IMR-90 (cell line): ENCODE data around the gene PXMP2. TPM values are rescaled to one million over a fixed set of nuclear protein-coding genes. Genes with fewer than 3 reads are reported as not detected.

Source experiments
- ATAC-seq: fragments of 200-7000 bp; cut with Tn5 transposase; 2 replicates; pipeline ENCODE4 v1.9.1; 2020; ENCODE audit warnings: low read depth, mild to moderate bottlenecking, moderate library complexity
- BruUV-seq: library from RNA; stranded (reverse); fragments of 400-500 nt; replicated peaks from 2 replicates; lab custom pipeline; 2021; lab: Mats Ljungman, UMichigan
- CTCF ChIA-PET: fragments of 300-600 bp; formaldehyde crosslinking; extraction: SDS; loops from one replicate; lab custom pipeline; 2021; ENCODE audit warnings: antibody characterized with exemption; lab: Yijun Ruan, JAX
- POLR2A ChIA-PET: fragments of 300-600 bp; sonication (Branson Sonifier 250); formaldehyde crosslinking; loops from one replicate; lab custom pipeline; 2022; ENCODE audit warnings: antibody characterized with exemption; ENCODE audit not compliant: unreplicated experiment; lab: Charles Lee
- DNase-seq: peaks from one replicate; pipeline ENCODE4 v3.0.0; 2013
- H2AFZ ChIP-seq: replicated peaks from 2 replicates; pipeline ENCODE3; 2013; ENCODE audit warnings: low read length, mild to moderate bottlenecking; ENCODE audit not compliant: poor library complexity
- H2AK5ac ChIP-seq: 2 replicates; pipeline ENCODE4 v1.6.1; 2013; ENCODE audit warnings: low read depth, low read length, inconsistent platforms
- H2AK9ac ChIP-seq: replicated peaks from 2 replicates; pipeline ENCODE3; 2013; ENCODE audit warnings: mild to moderate bottlenecking, low read depth, low read length, moderate library complexity; ENCODE audit not compliant: poor library complexity
- H2BK120ac ChIP-seq: 2 replicates; pipeline ENCODE4 v1.6.1; 2013; ENCODE audit warnings: low read depth, low read length, inconsistent platforms
- H2BK15ac ChIP-seq: 3 replicates; pipeline ENCODE4 v1.6.1; 2013; ENCODE audit warnings: low read depth, low read length, inconsistent platforms
- H2BK20ac ChIP-seq: 2 replicates; pipeline ENCODE4 v1.6.1; 2013; ENCODE audit warnings: low read depth, mild to moderate bottlenecking, inconsistent platforms, low read length, moderate library complexity
- H2BK5ac ChIP-seq: 2 replicates; pipeline ENCODE4 v1.6.1; 2013; ENCODE audit warnings: mild to moderate bottlenecking, low read depth, low read length, inconsistent platforms; ENCODE audit not compliant: poor library complexity, severe bottlenecking
- H3K14ac ChIP-seq: replicated peaks from 2 replicates; pipeline ENCODE4 v1.6.1; 2013; ENCODE audit warnings: low read depth, low read length, inconsistent platforms
- H3K18ac ChIP-seq: 2 replicates; pipeline ENCODE4 v1.6.1; 2013; ENCODE audit warnings: low read depth, low read length, control low read depth
- H3K23ac ChIP-seq: 2 replicates; pipeline ENCODE4 v1.6.1; 2013; ENCODE audit warnings: low read depth, low read length, inconsistent platforms
- H3K27ac ChIP-seq: 2 replicates; pipeline ENCODE4 v1.5.1; 2013; ENCODE audit warnings: mild to moderate bottlenecking, control low read depth, low read length; ENCODE audit not compliant: insufficient read depth
- H3K27me3 ChIP-seq: 2 replicates; pipeline ENCODE4 v1.6.1; 2013; ENCODE audit warnings: low read length; ENCODE audit not compliant: control insufficient read depth, insufficient read depth
- H3K36me3 ChIP-seq: 2 replicates; pipeline ENCODE4 v1.6.1; 2013; ENCODE audit warnings: low read length, mixed read lengths; ENCODE audit not compliant: control insufficient read depth, insufficient read depth
- H3K4ac ChIP-seq: 2 replicates; pipeline ENCODE4 v1.6.1; 2013; ENCODE audit warnings: low read depth, low read length, inconsistent platforms
- H3K4me1 ChIP-seq: 2 replicates; pipeline ENCODE4 v1.6.1; 2013; ENCODE audit warnings: low read length, mixed read lengths; ENCODE audit not compliant: control insufficient read depth, insufficient read depth
- H3K4me2 ChIP-seq: 2 replicates; pipeline ENCODE4 v1.6.1; 2013; ENCODE audit warnings: low read depth, mild to moderate bottlenecking, control low read depth, low read length, moderate library complexity
- H3K4me3 ChIP-seq: 2 replicates; pipeline ENCODE4 v1.5.1; 2013; ENCODE audit warnings: low read depth, mild to moderate bottlenecking, control low read depth, low read length, moderate library complexity; ENCODE audit not compliant: insufficient read depth
- H3K56ac ChIP-seq: 2 replicates; pipeline ENCODE4 v1.6.1; 2013; ENCODE audit warnings: low read length, inconsistent platforms; ENCODE audit not compliant: insufficient read depth; ENCODE audit errors: extremely low read depth
- H3K79me1 ChIP-seq, 2 experiments: 2 replicates each; pipeline ENCODE4 v1.6.1; 2013; ENCODE audit warnings: low read length in 2 of 2, inconsistent platforms in 1 of 2, low read depth in 1 of 2
- H3K9ac ChIP-seq: 2 replicates; pipeline ENCODE4 v1.6.1; 2013; ENCODE audit warnings: low read depth, low read length, control low read depth
- H3K9me1 ChIP-seq: 2 replicates; pipeline ENCODE4 v1.6.1; 2013; ENCODE audit warnings: low read length, inconsistent platforms; ENCODE audit not compliant: insufficient read depth
- H3K9me3 ChIP-seq: 2 replicates; pipeline ENCODE4 v1.6.1; 2013; ENCODE audit warnings: low read length; ENCODE audit not compliant: control insufficient read depth, insufficient read depth
- H4K20me1 ChIP-seq: 2 replicates; pipeline ENCODE4 v1.6.1; 2013; ENCODE audit warnings: low read length, inconsistent platforms; ENCODE audit not compliant: insufficient read depth
- H4K5ac ChIP-seq: 2 replicates; pipeline ENCODE4 v1.6.1; 2013; ENCODE audit warnings: mild to moderate bottlenecking, low read depth, low read length, control low read depth
- H4K8ac ChIP-seq, 2 experiments: 2 replicates each; pipeline ENCODE4 v1.6.1; 2013; ENCODE audit warnings: low read depth in 2 of 2, low read length in 2 of 2, control low read depth in 1 of 2, inconsistent platforms in 1 of 2
- H4K91ac ChIP-seq: 2 replicates; pipeline ENCODE4 v1.6.1; 2013; ENCODE audit warnings: low read depth, low read length, inconsistent platforms; ENCODE audit not compliant: insufficient read depth
- BHLHE40 ChIP-seq: fragments of 150-350 bp; IDR thresholded peaks from 2 replicates; pipeline ENCODE4 v1.6.1; 2016; ENCODE audit warnings: mild to moderate bottlenecking, low read depth, low read length
- CEBPB ChIP-seq: IDR thresholded peaks from 2 replicates; pipeline ENCODE4 v1.6.1; 2012; ENCODE audit warnings: low read depth, low read length, improper control_type of control experiment
- CHD1 ChIP-seq: IDR thresholded peaks from 2 replicates; pipeline ENCODE4 v1.6.1; 2012; ENCODE audit warnings: low read depth, low read length, improper control_type of control experiment
- CTCF ChIP-seq: conservative IDR thresholded peaks from 2 replicates; pipeline ENCODE4 v1.5.1; 2012; ENCODE audit warnings: mild to moderate bottlenecking, low read depth, low read length, improper control_type of control experiment
- ELK1 ChIP-seq: fragments of 150-350 bp; IDR thresholded peaks from 2 replicates; pipeline ENCODE4 v1.6.1; 2016; ENCODE audit warnings: low read depth, mild to moderate bottlenecking, low read length, moderate library complexity, borderline replicate concordance
- FOS ChIP-seq: fragments of 150-350 bp; IDR thresholded peaks from 2 replicates; pipeline ENCODE4 v1.6.1; 2016; ENCODE audit warnings: low read depth, low read length
- MAFK ChIP-seq: IDR thresholded peaks from 2 replicates; pipeline ENCODE4 v1.6.1; 2012; ENCODE audit warnings: low read depth, low read length, improper control_type of control experiment
- MAZ ChIP-seq: IDR thresholded peaks from 2 replicates; pipeline ENCODE4 v1.6.1; 2012; ENCODE audit warnings: low read depth, mild to moderate bottlenecking, low read length, improper control_type of control experiment, moderate library complexity, borderline replicate concordance
- MXI1 ChIP-seq: IDR thresholded peaks from 2 replicates; pipeline ENCODE4 v1.6.1; 2012; ENCODE audit warnings: low read depth, mild to moderate bottlenecking, low read length, moderate library complexity, borderline replicate concordance
- NFE2L2 ChIP-seq: fragments of 150-350 bp; IDR thresholded peaks from 2 replicates; pipeline ENCODE4 v1.6.1; 2016; ENCODE audit warnings: low read depth, mild to moderate bottlenecking, low read length
- POLR2A ChIP-seq: IDR thresholded peaks from 2 replicates; pipeline ENCODE4 v1.6.1; 2012; ENCODE audit warnings: mild to moderate bottlenecking, low read depth, low read length
- RAD21 ChIP-seq: IDR thresholded peaks from 2 replicates; pipeline ENCODE4 v1.6.1; 2012; ENCODE audit warnings: low read length, improper control_type of control experiment
- RCOR1 ChIP-seq: IDR thresholded peaks from 2 replicates; pipeline ENCODE4 v1.6.1; 2012; ENCODE audit warnings: mild to moderate bottlenecking, low read length, improper control_type of control experiment; ENCODE audit not compliant: insufficient replicate concordance
- RFX5 ChIP-seq: IDR thresholded peaks from 2 replicates; pipeline ENCODE4 v1.8.0; 2012; ENCODE audit warnings: low read depth, mild to moderate bottlenecking, low read length, moderate library complexity
- SMC3 ChIP-seq: fragments of 150-350 bp; IDR thresholded peaks from 2 replicates; pipeline ENCODE4 v1.6.1; 2016; ENCODE audit warnings: low read depth, mild to moderate bottlenecking, antibody characterized with exemption, low read length, moderate library complexity
- USF2 ChIP-seq: fragments of 150-350 bp; IDR thresholded peaks from 2 replicates; pipeline ENCODE4 v1.6.1; 2017; ENCODE audit warnings: mild to moderate bottlenecking, antibody characterized with exemption, low read length, low read depth
- WGBS, 2 experiments: methylation state at CpG; one replicate each; pipeline versions ENCODE4 v1.1.5 to v1.1.7; 2013; ENCODE audit warnings: missing lambda C conversion rate in 2 of 2; ENCODE audit not compliant: insufficient read length in 1 of 2; ENCODE audit errors: extremely low coverage in 2 of 2; 5-methylcytosine and 5-hydroxymethylcytosine counted together
- dilution Hi-C: fragments of 300-500 bp; cut with HindIII; formaldehyde crosslinking; loops from one replicate; pipeline ENCODE4 v1.14.3; 2018; ENCODE audit warnings: low sequenced_read_pairs; ENCODE audit not compliant: unreplicated experiment
- in situ Hi-C: fragments of 300-500 bp; cut with MboI; formaldehyde crosslinking; loops from 3 replicates; pipeline ENCODE4 v1.14.3; 2019; ENCODE audit warnings: low sequenced_read_pairs, inconsistent platforms, mixed read lengths
- intact Hi-C: fragments of 100-400 bp; cut with micrococcal nuclease; formaldehyde crosslinking; loops from 2 replicates; pipeline ENCODE4 v1.10.0; 2022
- polyA plus RNA-seq, 3 experiments: library from polyadenylated mRNA; depleted of rRNA; stranded (reverse); fragments of >200 nt; gene quantifications; 2 replicates each; pipeline ENCODE4 v1.2.3, GENCODE V29; 2012; ENCODE audit warnings: low replicate concordance in 1 of 3
- total RNA-seq: library from RNA; depleted of rRNA; stranded (reverse); fragments of >200 nt; gene quantifications from 2 replicates; pipeline ENCODE4 v1.2.3, GENCODE V29; 2012

PXMP2 gene
- total and polyA plus RNA-seq, 2 of the 4 experiments (the other 2 are of a cell fraction): 10.9 to 20.1 TPM

- no peak overlapping the region for H2BK5ac ChIP-seq
- no peak overlapping the region for H3K4me3 ChIP-seq
- peaks cover 41% of the 10 kb centered on the region for H3K36me3 ChIP-seq
- no peak overlapping the region for H4K8ac ChIP-seq
- in situ Hi-C loops: no loop called here
- intact Hi-C loops: no loop called here
- no peak for TF ChIP-seq CHD1
- TF ChIP-seq POLR2A: no peak
- TF ChIP-seq ELK1: no peak
- TF ChIP-seq RCOR1: no peak
- no peak for TF ChIP-seq MAFK
- no peak for TF ChIP-seq RAD21
- no peak for TF ChIP-seq MXI1
- TF ChIP-seq USF2: no peak
- TF ChIP-seq RFX5: no peak
- TF ChIP-seq BHLHE40: no peak
- TF ChIP-seq CEBPB: no peak
- TF ChIP-seq MAZ: no peak
- TF ChIP-seq NFE2L2: no peak
- no peak for TF ChIP-seq FOS
- TF ChIP-seq SMC3: no peak
- no peak for TF ChIP-seq CTCF
- DNase-seq: no peak
- dilution Hi-C loops: no loop called here
- H3K27me3 ChIP-seq: no peaks in the 10 kb centered on the region
- H3K23ac ChIP-seq: no peak overlapping the region
- H3K14ac ChIP-seq: no peak overlapping the region
- H4K5ac ChIP-seq: no peak overlapping the region
- H3K27ac ChIP-seq: no peak overlapping the region
- H3K18ac ChIP-seq: no peak overlapping the region
- H2BK20ac ChIP-seq: no peak overlapping the region
- no peaks in the 10 kb centered on the region for H3K9me3 ChIP-seq
- H3K9me1 ChIP-seq: no peaks in the 10 kb centered on the region
- H3K4me2 ChIP-seq: no peak overlapping the region
- ChIA-PET POLR2A (no interaction called here), CTCF (no interaction called here)
- H2BK15ac ChIP-seq: no peak overlapping the region
- no peak overlapping the region for H4K91ac ChIP-seq
- no CpG with 5 or more reads among the region's 7 CpGs for WGBS, 2 experiments
- H2AFZ ChIP-seq: no peak overlapping the region
- H3K4ac ChIP-seq: no peak overlapping the region
- no peaks in the 10 kb centered on the region for H3K79me1 ChIP-seq
- no peak overlapping the region for H2BK120ac ChIP-seq
- no peaks in the 10 kb centered on the region; the same call in 1 of the 2 replicates for H4K20me1 ChIP-seq
- no peak overlapping the region for H3K9ac ChIP-seq
- no peak overlapping the region for H2AK9ac ChIP-seq
- no peak overlapping the region for H3K56ac ChIP-seq
- H2AK5ac ChIP-seq: no peak overlapping the region
- no TSS peak for BruUV-seq
- ATAC-seq: no peak
- H3K4me1 ChIP-seq: no peaks in the 10 kb centered on the region
Measured at GRCh38 chr12:132646850-132647249, 40.5 kb upstream of the PXMP2 start.
